Mesothelial cell of epicardium (in vitro differentiated cells): Measurements from ENCODE around the gene DAPK1. TPM values are rescaled to one million over a fixed set of nuclear protein-coding genes. Genes with fewer than 3 reads are reported as not detected.

Source experiments
- DNase-seq, 2 experiments: peaks; one replicate each; pipeline ENCODE4 v3.0.0; 2021; ENCODE audit warnings: low spot score in 2 of 2; ENCODE audit not compliant: unreplicated experiment in 2 of 2
- H3K27ac Mint-ChIP-seq: 2 replicates; pipeline ENCODE4 v1.8.0; 2021; ENCODE audit warnings: mixed read lengths
- H3K27me3 Mint-ChIP-seq: 2 replicates; pipeline ENCODE4 v1.8.0; 2021; ENCODE audit warnings: low read depth, mixed read lengths
- H3K36me3 Mint-ChIP-seq: 2 replicates; pipeline ENCODE4 v1.8.0; 2021; ENCODE audit warnings: mixed read lengths
- H3K4me1 Mint-ChIP-seq: 2 replicates; pipeline ENCODE4 v1.8.0; 2021; ENCODE audit warnings: mixed read lengths
- H3K4me3 Mint-ChIP-seq: 2 replicates; pipeline ENCODE4 v1.8.0; 2021; ENCODE audit warnings: mild to moderate bottlenecking, moderate library complexity, mixed read lengths
- H3K9me3 Mint-ChIP-seq: 2 replicates; pipeline ENCODE4 v1.8.0; 2021; ENCODE audit warnings: mixed read lengths
- CTCF ChIP-seq: fragments of 200-600 bp; sonication (generic); IDR thresholded peaks from one replicate; pipeline ENCODE4 v1.5.0; 2021; ENCODE audit warnings: antibody characterized with exemption; ENCODE audit not compliant: unreplicated experiment
- total RNA-seq: library from RNA; stranded (reverse); gene quantifications from 3 replicates; pipeline ENCODE4 v1.2.1, GENCODE V29; 2021

DAPK1 gene
- total RNA-seq, 1 donor from 2014 or later = 239 TPM

- TF ChIP-seq CTCF = no peak
- H3K27me3 Mint-ChIP-seq = no peaks in the 10 kb centered on the region
- H3K27ac Mint-ChIP-seq = no peak overlapping the region
- peaks cover 14% of the 10 kb centered on the region for H3K4me1 Mint-ChIP-seq
- H3K36me3 Mint-ChIP-seq = peaks cover 47% of the 10 kb centered on the region
- peaks cover 4% of the 10 kb centered on the region for H3K9me3 Mint-ChIP-seq
- DNase-seq = no peak
- no peak overlapping the region for H3K4me3 Mint-ChIP-seq
Observed at GRCh38 chr9:87672586-87672985, 174.9 kb downstream of the DAPK1 start.

GRCh38 chr9:87673446-87674120 lies 175.9 kb downstream of the DAPK1 start:
- peaks cover 15% of the 10 kb centered on the region for H3K4me1 Mint-ChIP-seq
- H3K27me3 Mint-ChIP-seq = no peaks in the 10 kb centered on the region
- H3K27ac Mint-ChIP-seq = no peak overlapping the region
- peaks cover 37% of the 10 kb centered on the region for H3K36me3 Mint-ChIP-seq
- H3K4me3 Mint-ChIP-seq = no peak overlapping the region
- H3K9me3 Mint-ChIP-seq = peaks cover 4% of the 10 kb centered on the region
- DNase-seq = no peak
- TF ChIP-seq CTCF = no peak

GRCh38 chr9:87674565-87675299 lies 177.1 kb downstream of the DAPK1 start:
- Mint-ChIP-seq H3K27ac (no peak overlapping the region), H3K36me3 (peaks cover 33% of the 10 kb centered on the region), H3K27me3 (no peaks in the 10 kb centered on the region), H3K4me1 (peaks cover 18% of the 10 kb centered on the region), H3K4me3 (no peak overlapping the region), H3K9me3 (no peaks in the 10 kb centered on the region)
- TF ChIP-seq CTCF = no peak
- DNase-seq = no peak

GRCh38 chr9:87675906-87676515 lies 178.3 kb downstream of the DAPK1 start:
- peaks cover 37% of the 10 kb centered on the region for H3K36me3 Mint-ChIP-seq
- H3K4me1 Mint-ChIP-seq = peaks cover 18% of the 10 kb centered on the region
- no peak for TF ChIP-seq CTCF
- H3K27me3 Mint-ChIP-seq = no peaks in the 10 kb centered on the region
- H3K4me3 Mint-ChIP-seq = no peak overlapping the region
- no peak overlapping the region for H3K27ac Mint-ChIP-seq
- DNase-seq = no peak
- H3K9me3 Mint-ChIP-seq = no peaks in the 10 kb centered on the region

- Mint-ChIP-seq H3K27ac (peak overlapping the region; percentile 39), H3K9me3 (no peaks in the 10 kb centered on the region)
- no peak for DNase-seq
Observed at GRCh38 chr9:87676976-87677775, 179.5 kb downstream of the DAPK1 start.

More at GRCh38 chr9:87676976-87677775, 179.5 kb downstream of the DAPK1 start:
- Mint-ChIP-seq H3K4me3 (no peak overlapping the region), H3K4me1 (peaks cover 18% of the 10 kb centered on the region), H3K27me3 (no peaks in the 10 kb centered on the region), H3K36me3 (peaks cover 44% of the 10 kb centered on the region)
- TF ChIP-seq CTCF = no peak
